Ascending aorta (tissue), 2 donors: Measurements from ENCODE around the gene STARD7. TPM values are rescaled to one million over a fixed set of nuclear protein-coding genes. Genes with fewer than 3 reads are reported as not detected.
"Not testable (repeated sequence)": the region's sequence is repeated elsewhere in the genome, so short reads cannot be mapped to it uniquely, and the experiment has no call there.

Source experiments
- DNase-seq, 2 donors: peaks; one replicate each; pipeline ENCODE4 v3.0.0-alpha.2; 2019; ENCODE audit warnings: low spot score in 2 of 2
- H3K27ac ChIP-seq, 2 donors: fragments of 200-600 bp; sonication (generic); one replicate each; pipeline ENCODE4 v1.5.1; 2016 to 2017; ENCODE audit warnings: mild to moderate bottlenecking in 1 of 2
- H3K27me3 ChIP-seq: fragments of 200-600 bp; sonication (generic); one replicate; pipeline ENCODE4 v1.5.1; 2017
- H3K36me3 ChIP-seq, 2 donors: fragments of 200-600 bp; sonication (generic); one replicate each; pipeline ENCODE4 v1.5.1; 2016
- H3K4me1 ChIP-seq, 2 donors: fragments of 200-600 bp; sonication (generic); one replicate each; pipeline ENCODE4 v1.5.1; 2016 to 2017; ENCODE audit warnings: mild to moderate bottlenecking in 1 of 2
- H3K4me3 ChIP-seq, 2 donors: fragments of 200-600 bp; sonication (generic); one replicate each; pipeline ENCODE4 v1.5.1; 2016 to 2017; ENCODE audit warnings: mild to moderate bottlenecking in 1 of 2
- H3K9me3 ChIP-seq, 2 donors: fragments of 200-600 bp; sonication (generic); one replicate each; pipeline ENCODE4 v1.5.1; 2016
- CTCF ChIP-seq, 3 experiments: fragments of 200-600 bp in 2 of 3; fragments of 450-650 bp in 1 of 3; sonication (generic) in 2 of 3; IDR thresholded peaks; one replicate each; pipeline ENCODE4 v1.5.1; 2016 to 2019; ENCODE audit warnings: antibody characterized with exemption in 3 of 3, mild to moderate bottlenecking in 1 of 3, moderate library complexity in 1 of 3
- intact Hi-C: fragments of 100-400 bp; cut with DNase I; formaldehyde crosslinking; loops from one replicate; pipeline ENCODE4 v1.15.1; 2023
- total RNA-seq: library from RNA; depleted of rRNA; stranded (reverse); fragments of >200 nt; gene quantifications from one replicate; pipeline ENCODE4 v1.1.0, GENCODE V29; 2016

STARD7 gene
- total RNA-seq = 85.6 TPM

GRCh38 chr2:96208143-96209010 lies at the start of gene STARD7:
Gene STARD7, minus strand, starts transcription at chr2:96208827. Its CDS starts 393 bp downstream, at chr2:96208434.
- peak in 1 of 3 experiments; percentile 3 for TF ChIP-seq CTCF (IDR thresholded peaks at IDR 0.05)
- Histone ChIP-seq H3K9me3 (no peaks in the 10 kb centered on the region), H3K4me3 (peak within 1 kb of the TSS; percentile 92 to 99), H3K4me1 (peaks cover 12 to 39% of the 10 kb centered on the region in 2 donors), H3K27me3 (no peaks in the 10 kb centered on the region), H3K27ac (peak within 1 kb of the TSS; percentile 92 to 97), H3K36me3 (no peaks in the 10 kb centered on the region)
- peak; percentile 93 to 99 for DNase-seq
- intact Hi-C loops = loop anchor here (1.0 to 5.0 kb wide), 4 partner anchors 58 to 319 kb away; partner anchors contain the start of genes CIAO1 and DUSP2

- H3K27me3 ChIP-seq, H3K9me3 ChIP-seq, DNase-seq, intact Hi-C loops, H3K4me3 ChIP-seq: not testable (repeated sequence)
- Histone ChIP-seq H3K4me1 (peaks cover 26 to 50% of the 10 kb centered on the region in 2 donors), H3K27ac (peak overlapping the region; percentile 82 to 90), H3K36me3 (peaks cover 34 to 35% of the 10 kb centered on the region in 2 donors)
Observed at GRCh38 chr2:96257744-96258143, 49.1 kb upstream of the STARD7 start.

GRCh38 chr2:96256611-96257113 lies 48.0 kb upstream of the STARD7 start:
- H3K4me1 ChIP-seq = peaks cover 26 to 52% of the 10 kb centered on the region in 2 donors

GRCh38 chr2:96254571-96254970 lies 45.9 kb upstream of the STARD7 start:
- intact Hi-C loops = loop anchor here (5.0 kb wide), 1 partner anchor 107 kb away; the partner anchor contains the start of gene DUSP2
- Histone ChIP-seq H3K27me3 (no peaks in the 10 kb centered on the region), H3K9me3 (no peaks in the 10 kb centered on the region), H3K27ac (peak overlapping the region in 1 of 2 donors; percentile 3), H3K36me3 (peaks cover 40 to 44% of the 10 kb centered on the region in 2 donors), H3K4me1 (peaks cover 10 to 51% of the 10 kb centered on the region in 2 donors), H3K4me3 (no peak overlapping the region)
- DNase-seq = no peak
- TF ChIP-seq CTCF (IDR thresholded peaks at IDR 0.05) = no peak

More at GRCh38 chr2:96256611-96257113, 48.0 kb upstream of the STARD7 start:
- intact Hi-C loops = no loop called here
- Histone ChIP-seq H3K27me3 (no peaks in the 10 kb centered on the region), H3K9me3 (no peaks in the 10 kb centered on the region), H3K27ac (peak overlapping the region; percentile 47 to 82), H3K4me3 (no peak overlapping the region), H3K36me3 (peaks cover 40 to 44% of the 10 kb centered on the region in 2 donors)
- no peak for TF ChIP-seq CTCF (IDR thresholded peaks at IDR 0.05)
- DNase-seq = no peak

- no peaks in the 10 kb centered on the region for H3K27me3 ChIP-seq
Observed at GRCh38 chr2:96253006-96253405, 44.4 kb upstream of the STARD7 start.

More at GRCh38 chr2:96253006-96253405, 44.4 kb upstream of the STARD7 start:
- no peak for TF ChIP-seq CTCF (IDR thresholded peaks at IDR 0.05)
- intact Hi-C loops = loop anchor here (5.0 kb wide), 1 partner anchor 106 kb away; the partner anchor contains the start of gene DUSP2
- DNase-seq = no peak
- Histone ChIP-seq H3K4me3 (no peak overlapping the region), H3K27ac (peak overlapping the region in 1 of 2 donors; percentile 18), H3K9me3 (no peaks in the 10 kb centered on the region), H3K4me1 (peaks cover 0 to 37% of the 10 kb centered on the region in 2 donors), H3K36me3 (peaks cover 40 to 44% of the 10 kb centered on the region in 2 donors)
